Measurements from ENCODE around the gene STX18. TPM values are rescaled to one million over a fixed set of nuclear protein-coding genes. Genes with fewer than 3 reads are reported as not detected.

Gene STX18
- total and polyA plus RNA-seq, 2 donors (not counting 3 experiments of a cell fraction or from before 2014, with no cell fraction given), result 30.7 to 31.2 TPM

DNA sequence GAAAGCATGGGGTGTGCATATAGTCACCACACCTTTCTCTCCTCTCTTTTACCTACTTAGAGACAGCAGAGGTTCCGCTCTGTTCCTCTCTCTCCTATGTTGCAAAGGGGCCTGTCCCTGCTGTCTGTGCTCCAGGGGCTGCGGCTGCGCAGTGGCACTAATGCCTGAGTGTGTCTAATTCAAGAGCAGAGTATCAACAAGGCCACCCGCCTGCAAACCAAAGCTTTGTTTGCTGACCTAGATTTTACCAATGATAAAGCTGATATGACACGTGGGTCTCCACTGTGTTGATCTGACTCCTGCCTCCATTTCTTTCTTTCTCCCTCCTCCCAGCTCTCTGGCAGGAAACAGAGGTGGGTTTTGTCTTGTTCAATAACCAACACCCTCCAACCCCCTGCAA lies 80.0 kb downstream of the STX18 start:
- intact Hi-C loops (cut with micrococcal nuclease) (no loop called here), dilution Hi-C loops (cut with MboI; ENCODE audit: extremely low pct_ligation_motif_present, low sequenced_read_pairs) (no loop called here)
- CTCF ChIA-PET, result interaction anchor here (0.6 to 1.6 kb wide), 3 partner anchors 14 to 19 kb away, joined by 3 to 4 read pairs (median 4); no protein-coding TSS in a partner anchor
- no peak for DNase-seq (ENCODE audit: low read depth, low spot score)
- H3K27ac ChIP-seq (ENCODE audit: insufficient read depth, low read depth, low read length), result no peak overlapping the region
- H3K4me1 ChIP-seq (ENCODE audit: control insufficient read depth, extremely low read depth, insufficient read depth, low read length), result no peaks in the 10 kb centered on the region
- no peaks in the 10 kb centered on the region for H3K79me2 ChIP-seq (ENCODE audit: control insufficient read depth, insufficient read depth, low read length)
- no peaks in the 10 kb centered on the region for H3K9me1 ChIP-seq (replicated peaks; ENCODE audit: control insufficient read depth, extremely low read depth, insufficient read depth, low read length)
- H3K9ac ChIP-seq (replicated peaks; ENCODE audit: extremely low read depth, insufficient read depth, low read length), result no peak overlapping the region
- BruUV-seq (replicated peaks), result no TSS peak
- no peaks in the 10 kb centered on the region for H3K36me3 ChIP-seq (ENCODE audit: control insufficient read depth in 2 of 2, extremely low read depth in 1 of 2, insufficient read depth in 2 of 2, low read length in 2 of 2)
- H3K4me3 ChIP-seq (replicated peaks in 1 of 3; ENCODE audit: insufficient read depth in 1 of 3, low read depth in 1 of 3, low read length in 3 of 3), result no peak overlapping the region
- FAIRE-seq, result no peak
- POLR2A ChIA-PET, result no interaction called here
- TF ChIP-seq, protein P1, sequence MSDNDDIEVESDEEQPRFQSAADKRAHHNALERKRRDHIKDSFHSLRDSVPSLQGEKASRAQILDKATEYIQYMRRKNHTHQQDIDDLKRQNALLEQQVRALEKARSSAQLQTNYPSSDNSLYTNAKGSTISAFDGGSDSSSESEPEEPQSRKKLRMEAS (IDR thresholded peaks at IDR 0.05; ENCODE audit: insufficient read depth, insufficient read length), result no peak
- TF ChIP-seq GATA2 (IDR thresholded peaks at IDR 0.05; ENCODE audit: insufficient read depth, insufficient read length, low read depth, low read length) (no peak), POLR2A (IDR thresholded peaks at IDR 0.05; ENCODE audit: low read depth, low read length) (no peak), MYC (IDR thresholded peaks at IDR 0.05; ENCODE audit: low read depth, low read length) (no peak), POLR2AphosphoS5 (IDR thresholded peaks at IDR 0.05; ENCODE audit: insufficient read depth, low read depth, low read length) (no peak), FOS (IDR thresholded peaks at IDR 0.05; ENCODE audit: borderline replicate concordance, insufficient read depth, low read length) (no peak), JUN (IDR thresholded peaks at IDR 0.05; ENCODE audit: borderline replicate concordance, insufficient read depth, insufficient read length, low read depth) (no peak), EZH2 (IDR thresholded peaks at IDR 0.05; ENCODE audit: borderline replicate concordance, low read depth, low read length, severe bottlenecking) (no peak)
- TF ChIP-seq, protein P2, sequence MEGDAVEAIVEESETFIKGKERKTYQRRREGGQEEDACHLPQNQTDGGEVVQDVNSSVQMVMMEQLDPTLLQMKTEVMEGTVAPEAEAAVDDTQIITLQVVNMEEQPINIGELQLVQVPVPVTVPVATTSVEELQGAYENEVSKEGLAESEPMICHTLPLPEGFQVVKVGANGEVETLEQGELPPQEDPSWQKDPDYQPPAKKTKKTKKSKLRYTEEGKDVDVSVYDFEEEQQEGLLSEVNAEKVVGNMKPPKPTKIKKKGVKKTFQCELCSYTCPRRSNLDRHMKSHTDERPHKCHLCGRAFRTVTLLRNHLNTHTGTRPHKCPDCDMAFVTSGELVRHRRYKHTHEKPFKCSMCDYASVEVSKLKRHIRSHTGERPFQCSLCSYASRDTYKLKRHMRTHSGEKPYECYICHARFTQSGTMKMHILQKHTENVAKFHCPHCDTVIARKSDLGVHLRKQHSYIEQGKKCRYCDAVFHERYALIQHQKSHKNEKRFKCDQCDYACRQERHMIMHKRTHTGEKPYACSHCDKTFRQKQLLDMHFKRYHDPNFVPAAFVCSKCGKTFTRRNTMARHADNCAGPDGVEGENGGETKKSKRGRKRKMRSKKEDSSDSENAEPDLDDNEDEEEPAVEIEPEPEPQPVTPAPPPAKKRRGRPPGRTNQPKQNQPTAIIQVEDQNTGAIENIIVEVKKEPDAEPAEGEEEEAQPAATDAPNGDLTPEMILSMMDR (IDR thresholded peaks at IDR 0.05; ENCODE audit: extremely low read depth in 1 of 2, insufficient read depth in 1 of 2, low read depth in 1 of 2, low read length in 2 of 2), result no peak
- no peak overlapping the region for H2AFZ ChIP-seq (ENCODE audit: low read depth, low read length)
- no peaks in the 10 kb centered on the region for H3K9me3 ChIP-seq (replicated peaks; ENCODE audit: control insufficient read depth, insufficient read depth, low read length)
- no peak overlapping the region for H3K4me2 ChIP-seq (ENCODE audit: insufficient read depth, low read length)
- no peaks in the 10 kb centered on the region for H4K20me1 ChIP-seq (replicated peaks; ENCODE audit: control insufficient read depth, extremely low read depth, insufficient read depth, low read length)
- no peaks in the 10 kb centered on the region for H3K27me3 ChIP-seq (ENCODE audit: control insufficient read depth in 2 of 2, insufficient read depth in 2 of 2, low read length in 2 of 2)
